BE2C (cell line): ENCODE results near the gene MAP3K20.

Experiments used
- DNase-seq: peaks from one replicate; pipeline ENCODE4 v3.0.0-alpha.2; 2020
- H3K27me3 ChIP-seq: fragments of 250-450 bp; sonication (Bioruptor Pico); 2 replicates; pipeline ENCODE4 v1.5.1; 2020; ENCODE audit warnings: mild to moderate bottlenecking
- H3K36me3 ChIP-seq: fragments of 250-450 bp; sonication (Bioruptor Pico); 2 replicates; pipeline ENCODE4 v1.5.1; 2020; ENCODE audit warnings: mild to moderate bottlenecking
- H3K4me1 ChIP-seq: fragments of 250-450 bp; sonication (Bioruptor Pico); 2 replicates; pipeline ENCODE4 v1.5.1; 2020
- H3K4me3 ChIP-seq: 2 replicates; pipeline ENCODE4 v1.5.1; 2011; ENCODE audit warnings: low read depth, low read length
- H3K9me3 ChIP-seq: fragments of 250-450 bp; sonication (Bioruptor Pico); 2 replicates; pipeline ENCODE4 v1.5.1; 2020
- TF ChIP-seq, protein P1 (sequence below): IDR thresholded peaks from 2 replicates; pipeline ENCODE4 v1.5.1; 2012; ENCODE audit warnings: mild to moderate bottlenecking, low read depth, low read length

Gene MAP3K20

DNA sequence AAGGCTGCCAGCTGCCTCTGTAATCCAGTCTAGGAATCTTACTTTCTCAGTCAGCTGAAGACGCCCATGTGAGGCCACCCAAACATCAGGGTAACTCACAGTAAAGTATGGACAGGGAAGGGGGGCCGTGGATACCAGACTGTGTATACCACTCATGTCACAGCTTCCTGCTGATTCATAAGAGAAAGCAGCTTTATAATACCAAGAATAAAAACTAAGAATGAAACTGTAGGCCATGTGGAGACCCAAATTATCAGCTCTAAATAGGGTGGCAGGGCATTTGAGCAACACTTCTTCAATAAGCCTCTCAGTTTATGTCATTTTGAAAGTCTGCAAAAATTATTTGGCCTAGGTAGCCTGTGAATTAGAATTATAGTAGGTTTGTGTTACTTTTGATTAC lies 164.0 kb downstream of the MAP3K20 start:
- Histone ChIP-seq H3K9me3 (no peaks in the 10 kb centered on the region), H3K4me1 (no peaks in the 10 kb centered on the region), H3K4me3 (no peak overlapping the region), H3K27me3 (no peaks in the 10 kb centered on the region), H3K36me3 (no peaks in the 10 kb centered on the region)
- TF ChIP-seq, protein P1, sequence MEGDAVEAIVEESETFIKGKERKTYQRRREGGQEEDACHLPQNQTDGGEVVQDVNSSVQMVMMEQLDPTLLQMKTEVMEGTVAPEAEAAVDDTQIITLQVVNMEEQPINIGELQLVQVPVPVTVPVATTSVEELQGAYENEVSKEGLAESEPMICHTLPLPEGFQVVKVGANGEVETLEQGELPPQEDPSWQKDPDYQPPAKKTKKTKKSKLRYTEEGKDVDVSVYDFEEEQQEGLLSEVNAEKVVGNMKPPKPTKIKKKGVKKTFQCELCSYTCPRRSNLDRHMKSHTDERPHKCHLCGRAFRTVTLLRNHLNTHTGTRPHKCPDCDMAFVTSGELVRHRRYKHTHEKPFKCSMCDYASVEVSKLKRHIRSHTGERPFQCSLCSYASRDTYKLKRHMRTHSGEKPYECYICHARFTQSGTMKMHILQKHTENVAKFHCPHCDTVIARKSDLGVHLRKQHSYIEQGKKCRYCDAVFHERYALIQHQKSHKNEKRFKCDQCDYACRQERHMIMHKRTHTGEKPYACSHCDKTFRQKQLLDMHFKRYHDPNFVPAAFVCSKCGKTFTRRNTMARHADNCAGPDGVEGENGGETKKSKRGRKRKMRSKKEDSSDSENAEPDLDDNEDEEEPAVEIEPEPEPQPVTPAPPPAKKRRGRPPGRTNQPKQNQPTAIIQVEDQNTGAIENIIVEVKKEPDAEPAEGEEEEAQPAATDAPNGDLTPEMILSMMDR: no peak
- no peak for DNase-seq

DNA sequence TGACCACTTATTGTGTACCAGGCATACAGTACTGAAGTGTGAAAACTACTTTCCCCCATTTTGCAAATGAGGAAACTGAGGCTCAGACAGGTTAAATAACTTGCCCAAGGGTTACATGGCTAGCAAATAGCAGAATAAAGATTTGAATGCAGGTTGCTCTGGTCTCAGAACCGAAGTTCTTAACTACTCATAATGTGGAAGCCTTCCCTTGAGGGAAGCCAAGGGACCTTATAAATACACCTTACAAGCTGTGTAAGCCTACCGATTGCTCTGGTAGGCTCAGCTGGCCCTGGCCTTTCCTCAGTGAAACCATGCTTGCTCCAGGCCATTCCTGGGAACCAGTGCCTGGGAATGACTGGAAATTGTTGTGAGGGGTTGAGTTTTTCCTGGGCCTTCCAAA lies 164.4 kb downstream of the MAP3K20 start:
- no peaks in the 10 kb centered on the region for H3K4me1 ChIP-seq
- no peak for DNase-seq
- no peaks in the 10 kb centered on the region for H3K27me3 ChIP-seq
- TF ChIP-seq, protein P1: no peak
- no peaks in the 10 kb centered on the region for H3K36me3 ChIP-seq
- no peaks in the 10 kb centered on the region for H3K9me3 ChIP-seq
- H3K4me3 ChIP-seq: no peak overlapping the region

DNA sequence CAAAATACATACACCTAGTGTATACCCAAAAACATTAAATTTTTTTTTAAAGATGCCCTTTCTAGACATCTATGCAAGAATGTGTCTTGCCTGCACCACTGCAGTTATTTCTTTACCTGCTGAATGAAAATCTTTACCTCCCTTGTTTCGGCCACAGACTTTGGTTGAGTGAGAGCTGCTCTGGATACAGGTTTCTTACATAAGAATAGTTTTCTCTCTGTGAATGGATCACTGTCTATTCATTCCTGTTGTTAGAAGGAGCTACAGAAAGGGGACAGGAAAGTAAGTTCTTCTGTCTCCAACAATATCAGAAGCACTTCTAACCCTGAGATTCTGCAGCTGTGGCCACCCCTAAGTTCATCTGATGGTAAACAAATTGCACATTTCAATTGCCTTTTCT lies 166.0 kb downstream of the MAP3K20 start:
- Histone ChIP-seq H3K36me3 (no peaks in the 10 kb centered on the region), H3K9me3 (no peaks in the 10 kb centered on the region), H3K4me3 (no peak overlapping the region), H3K27me3 (no peaks in the 10 kb centered on the region), H3K4me1 (no peaks in the 10 kb centered on the region)
- TF ChIP-seq, protein P1: no peak
- DNase-seq: no peak

DNA sequence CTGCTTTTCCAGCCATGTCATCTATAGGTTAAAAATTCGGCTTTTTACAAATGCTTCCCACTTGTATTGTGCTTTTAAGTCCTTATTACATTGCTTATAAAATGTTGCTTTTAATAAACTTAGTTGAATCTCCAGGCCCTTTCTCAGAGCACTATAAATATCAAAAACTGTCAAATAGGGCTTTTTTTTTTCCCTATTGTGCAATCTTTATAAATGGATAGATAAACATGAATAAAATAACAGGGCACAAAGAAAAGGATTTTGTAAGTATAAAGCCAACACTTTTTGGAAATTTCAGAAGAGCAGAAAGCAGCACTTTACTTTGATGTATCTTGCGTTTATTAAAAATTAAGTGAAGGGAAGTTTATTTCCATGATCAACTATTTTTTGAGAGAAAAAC lies 171.5 kb downstream of the MAP3K20 start:
- H3K4me1 ChIP-seq: no peaks in the 10 kb centered on the region
- H3K36me3 ChIP-seq: no peaks in the 10 kb centered on the region
- TF ChIP-seq, protein P1: no peak
- no peaks in the 10 kb centered on the region for H3K9me3 ChIP-seq
- DNase-seq: no peak
- no peaks in the 10 kb centered on the region for H3K27me3 ChIP-seq
- H3K4me3 ChIP-seq: no peak overlapping the region

DNA sequence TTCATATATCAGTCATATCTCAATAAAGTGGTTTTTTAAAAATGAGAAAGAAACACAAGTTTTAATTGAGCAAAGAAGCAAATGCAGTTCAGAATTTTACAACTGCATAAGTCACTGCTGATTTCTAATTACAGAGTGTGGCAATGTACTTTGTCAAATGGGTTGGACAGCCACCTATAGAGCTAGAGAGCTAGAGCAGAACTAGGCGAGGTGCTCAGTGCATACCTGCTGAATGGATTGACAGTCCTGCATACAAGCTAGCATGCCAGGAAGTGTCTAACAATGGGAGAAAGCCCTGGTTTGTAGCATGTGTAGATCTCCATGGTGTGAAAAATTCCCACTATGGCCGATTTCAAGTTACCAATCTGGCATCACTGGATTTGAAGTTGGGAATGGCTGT lies 172.7 kb downstream of the MAP3K20 start:
- DNase-seq: no peak
- no peaks in the 10 kb centered on the region for H3K4me1 ChIP-seq
- no peak overlapping the region for H3K4me3 ChIP-seq
- no peaks in the 10 kb centered on the region for H3K27me3 ChIP-seq
- H3K9me3 ChIP-seq: no peaks in the 10 kb centered on the region
- H3K36me3 ChIP-seq: no peaks in the 10 kb centered on the region
- TF ChIP-seq, protein P1: no peak

DNA sequence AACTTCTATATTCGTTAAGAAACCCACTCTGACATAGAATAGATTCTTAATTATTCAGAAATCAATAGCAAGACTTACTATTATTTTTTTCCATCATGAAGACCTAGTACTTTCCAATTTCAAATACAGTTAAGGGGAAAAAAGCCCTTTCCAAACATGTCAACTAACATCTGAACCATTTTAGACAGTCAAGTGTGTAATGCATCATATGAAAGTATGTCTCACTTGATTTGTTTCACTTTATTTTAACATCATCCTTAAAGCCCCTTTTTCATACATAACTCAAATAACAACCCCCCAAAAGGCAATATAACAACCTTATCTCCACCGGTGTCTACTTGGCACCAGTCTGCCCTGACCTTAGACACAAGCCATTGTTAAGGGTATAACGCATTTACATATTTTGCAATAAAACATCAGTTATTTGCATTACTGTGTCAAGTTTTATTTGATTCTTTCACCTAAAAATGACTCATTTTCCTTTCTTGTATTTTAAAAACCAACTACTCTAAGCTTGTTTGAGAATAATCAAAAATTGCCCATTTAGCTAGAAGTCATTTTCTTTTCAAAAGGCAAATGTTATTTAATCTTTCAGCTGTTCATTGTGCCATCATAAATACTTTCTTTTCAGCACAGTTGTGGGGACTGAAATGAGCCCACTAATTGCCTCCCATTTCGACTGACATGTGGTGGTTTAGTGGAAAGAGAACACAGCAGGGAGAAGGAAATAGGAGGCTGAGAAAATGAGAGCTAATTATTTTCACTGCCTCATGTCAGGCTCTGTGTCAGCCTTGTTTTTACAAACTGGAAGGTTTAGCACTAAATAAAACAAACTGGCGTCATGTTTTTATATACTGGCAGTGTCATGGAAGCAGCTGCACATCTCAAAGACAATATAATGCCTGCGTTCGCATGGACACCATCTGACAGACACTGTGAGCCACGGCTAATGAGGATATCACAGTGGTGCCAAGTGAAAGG lies 174.3 kb downstream of the MAP3K20 start:
- Histone ChIP-seq H3K36me3 (no peaks in the 10 kb centered on the region), H3K27me3 (no peaks in the 10 kb centered on the region), H3K4me3 (no peak overlapping the region), H3K9me3 (no peaks in the 10 kb centered on the region), H3K4me1 (no peaks in the 10 kb centered on the region)
- no peak for DNase-seq
- TF ChIP-seq, protein P1: no peak
